Measurements from ENCODE around the gene SV2C. TPM values are rescaled to one million over a fixed set of nuclear protein-coding genes. Genes with fewer than 3 reads are reported as not detected.

Gene SV2C
- total and polyA plus RNA-seq, 4 donors: 0.01 to 0.40 (median 0.37) TPM; not detected in 1

DNA sequence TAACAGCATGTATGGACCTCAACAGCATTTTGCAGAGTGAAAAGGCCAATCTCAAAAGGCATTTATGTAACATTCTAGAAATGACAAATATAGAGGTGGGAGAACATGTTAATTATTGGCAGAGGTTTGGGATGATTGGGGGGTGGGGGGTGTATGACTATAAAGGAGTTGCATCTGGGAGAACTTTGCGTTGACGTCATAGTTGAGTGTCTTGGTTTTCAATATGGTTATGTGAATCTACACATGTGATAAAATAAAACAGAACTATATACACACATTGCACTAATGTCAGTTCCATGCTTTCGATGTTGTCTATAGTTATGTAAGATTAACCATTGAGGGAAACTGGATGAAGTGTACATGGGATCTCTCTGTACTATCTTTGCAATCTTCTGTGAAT lies 139.1 kb downstream of the SV2C start:
- H3K4me3 ChIP-seq: no peak overlapping the region
- 96 to 99% methylated on average over 3 of the region's 3 CpGs for WGBS, 2 donors
- H3K27ac ChIP-seq (ENCODE audit: low read depth in 1 of 2, low read length in 1 of 2): no peak overlapping the region
- H3K27me3 ChIP-seq (ENCODE audit: control insufficient read depth in 3 of 3, insufficient read depth in 3 of 3, low read length in 2 of 3): no peaks in the 10 kb centered on the region
- TF ChIP-seq, protein P1, sequence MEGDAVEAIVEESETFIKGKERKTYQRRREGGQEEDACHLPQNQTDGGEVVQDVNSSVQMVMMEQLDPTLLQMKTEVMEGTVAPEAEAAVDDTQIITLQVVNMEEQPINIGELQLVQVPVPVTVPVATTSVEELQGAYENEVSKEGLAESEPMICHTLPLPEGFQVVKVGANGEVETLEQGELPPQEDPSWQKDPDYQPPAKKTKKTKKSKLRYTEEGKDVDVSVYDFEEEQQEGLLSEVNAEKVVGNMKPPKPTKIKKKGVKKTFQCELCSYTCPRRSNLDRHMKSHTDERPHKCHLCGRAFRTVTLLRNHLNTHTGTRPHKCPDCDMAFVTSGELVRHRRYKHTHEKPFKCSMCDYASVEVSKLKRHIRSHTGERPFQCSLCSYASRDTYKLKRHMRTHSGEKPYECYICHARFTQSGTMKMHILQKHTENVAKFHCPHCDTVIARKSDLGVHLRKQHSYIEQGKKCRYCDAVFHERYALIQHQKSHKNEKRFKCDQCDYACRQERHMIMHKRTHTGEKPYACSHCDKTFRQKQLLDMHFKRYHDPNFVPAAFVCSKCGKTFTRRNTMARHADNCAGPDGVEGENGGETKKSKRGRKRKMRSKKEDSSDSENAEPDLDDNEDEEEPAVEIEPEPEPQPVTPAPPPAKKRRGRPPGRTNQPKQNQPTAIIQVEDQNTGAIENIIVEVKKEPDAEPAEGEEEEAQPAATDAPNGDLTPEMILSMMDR (IDR thresholded peaks at IDR 0.05; ENCODE audit: control extremely low read depth, extremely low read depth): no peak
- H3K36me3 ChIP-seq (ENCODE audit: control insufficient read depth in 4 of 4, insufficient read depth in 4 of 4, low read length in 4 of 4): no peaks in the 10 kb centered on the region
- H3K4me1 ChIP-seq (ENCODE audit: control insufficient read depth in 5 of 5, insufficient read depth in 5 of 5, low read length in 5 of 5): no peaks in the 10 kb centered on the region
- no peak overlapping the region for H3K9ac ChIP-seq (ENCODE audit: insufficient read depth in 1 of 2, low read length in 2 of 2)
- no peak for ATAC-seq (ENCODE audit: insufficient read depth, low FRiP score)
- no peak for DNase-seq
- H3K9me3 ChIP-seq (ENCODE audit: control insufficient read depth in 4 of 4, insufficient read depth in 3 of 4, low read length in 3 of 4): no peaks in the 10 kb centered on the region

DNA sequence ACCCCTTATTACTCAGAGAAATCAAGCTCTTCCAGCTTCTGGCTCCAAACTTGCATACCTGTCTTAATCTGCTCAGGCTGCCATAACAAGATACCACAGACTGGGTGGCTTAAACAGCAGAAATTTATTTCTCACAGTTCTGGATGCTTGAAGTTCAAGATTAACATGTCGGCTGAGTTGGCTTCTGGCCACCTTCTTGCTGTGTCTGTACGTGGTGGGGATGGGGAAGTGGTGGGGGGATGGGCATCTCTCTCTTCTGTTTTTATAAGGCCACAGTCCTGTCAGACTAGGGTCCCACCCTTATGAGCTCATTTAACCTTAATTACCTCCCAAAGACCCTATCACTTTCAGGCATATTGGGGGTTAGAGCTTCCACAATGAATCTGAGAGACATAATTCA lies 140.5 kb downstream of the SV2C start:
- peak in 1 of 3 donors; percentile 9 for DNase-seq
- WGBS, 2 donors: 3 to 15% methylated on average over 2 of the region's 2 CpGs
- H3K36me3 ChIP-seq (ENCODE audit: control insufficient read depth in 4 of 4, insufficient read depth in 4 of 4, low read length in 4 of 4): no peaks in the 10 kb centered on the region
- no peak overlapping the region for H3K4me3 ChIP-seq
- no peaks in the 10 kb centered on the region for H3K4me1 ChIP-seq (ENCODE audit: control insufficient read depth in 5 of 5, insufficient read depth in 5 of 5, low read length in 5 of 5)
- no peaks in the 10 kb centered on the region for H3K9me3 ChIP-seq (ENCODE audit: control insufficient read depth in 4 of 4, insufficient read depth in 3 of 4, low read length in 3 of 4)
- H3K27me3 ChIP-seq (ENCODE audit: control insufficient read depth in 3 of 3, insufficient read depth in 3 of 3, low read length in 2 of 3): no peaks in the 10 kb centered on the region
- ATAC-seq (ENCODE audit: insufficient read depth, low FRiP score): no peak
- TF ChIP-seq, protein P1 (IDR thresholded peaks at IDR 0.05; ENCODE audit: control extremely low read depth, extremely low read depth): no peak
- no peak overlapping the region for H3K27ac ChIP-seq (ENCODE audit: low read depth in 1 of 2, low read length in 1 of 2)
- no peak overlapping the region for H3K9ac ChIP-seq (ENCODE audit: insufficient read depth in 1 of 2, low read length in 2 of 2)

DNA sequence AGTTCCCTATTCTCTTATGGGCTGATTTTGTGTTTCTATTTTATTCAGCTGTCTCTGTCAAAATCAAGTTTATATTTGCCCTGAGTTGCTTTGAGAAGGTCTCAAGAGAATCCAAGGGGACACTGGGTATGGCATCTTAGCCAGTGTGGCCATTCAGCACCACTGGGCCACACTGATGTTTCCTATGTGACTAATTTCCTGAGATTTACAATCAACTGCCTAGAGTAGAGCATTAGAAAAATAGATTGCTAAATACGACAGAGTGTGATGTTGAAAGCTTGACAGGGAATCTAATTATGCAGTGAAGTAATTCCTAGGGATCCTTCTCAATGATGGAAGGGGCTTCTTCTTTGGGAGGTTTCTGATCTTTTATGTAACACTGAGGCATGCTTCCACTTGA lies 141.7 kb downstream of the SV2C start:
- H3K36me3 ChIP-seq (ENCODE audit: control insufficient read depth in 4 of 4, insufficient read depth in 4 of 4, low read length in 4 of 4): no peaks in the 10 kb centered on the region
- WGBS, 2 donors: 29 to 44% methylated on average over 1 of the region's 1 CpG
- TF ChIP-seq, protein P1 (IDR thresholded peaks at IDR 0.05; ENCODE audit: control extremely low read depth, extremely low read depth): no peak

DNA sequence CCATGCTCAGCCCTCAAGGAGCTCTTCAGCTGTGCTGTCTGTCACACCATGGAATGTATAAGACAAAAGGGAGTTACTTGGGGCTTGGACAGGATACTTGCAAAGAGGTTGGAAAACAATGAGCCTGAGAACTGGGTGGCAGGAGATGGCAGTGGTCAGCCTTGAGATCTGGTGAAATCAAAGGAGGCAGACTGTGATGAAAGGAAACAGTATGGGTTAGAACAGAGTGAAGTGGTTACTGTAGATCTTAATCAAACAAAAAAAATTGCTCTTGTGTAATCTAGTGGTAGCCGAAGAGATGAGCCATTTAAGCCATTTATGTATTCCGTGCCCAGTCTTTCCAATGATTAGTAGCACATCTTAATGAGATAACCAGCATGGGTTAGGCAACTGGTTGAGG lies 142.2 kb downstream of the SV2C start:
- H3K27me3 ChIP-seq (ENCODE audit: control insufficient read depth in 3 of 3, insufficient read depth in 3 of 3, low read length in 2 of 3): no peaks in the 10 kb centered on the region
- no peak for DNase-seq
- ATAC-seq (ENCODE audit: insufficient read depth, low FRiP score): no peak
- TF ChIP-seq, protein P1 (IDR thresholded peaks at IDR 0.05; ENCODE audit: control extremely low read depth, extremely low read depth): no peak
- no peaks in the 10 kb centered on the region for H3K36me3 ChIP-seq (ENCODE audit: control insufficient read depth in 4 of 4, insufficient read depth in 4 of 4, low read length in 4 of 4)
- no peaks in the 10 kb centered on the region for H3K9me3 ChIP-seq (ENCODE audit: control insufficient read depth in 4 of 4, insufficient read depth in 3 of 4, low read length in 3 of 4)
- H3K9ac ChIP-seq (ENCODE audit: insufficient read depth in 1 of 2, low read length in 2 of 2): no peak overlapping the region
- no peak overlapping the region for H3K27ac ChIP-seq (ENCODE audit: low read depth in 1 of 2, low read length in 1 of 2)
- 45 to 54% methylated on average over 2 of the region's 2 CpGs for WGBS, 2 donors
- H3K4me1 ChIP-seq (ENCODE audit: control insufficient read depth in 5 of 5, insufficient read depth in 5 of 5, low read length in 5 of 5): no peaks in the 10 kb centered on the region
- H3K4me3 ChIP-seq: no peak overlapping the region

More for the DNA sequence above, 141.7 kb downstream of the SV2C start:
- Histone ChIP-seq H3K4me3 (no peak overlapping the region), H3K9ac (ENCODE audit: insufficient read depth in 1 of 2, low read length in 2 of 2) (no peak overlapping the region), H3K9me3 (ENCODE audit: control insufficient read depth in 4 of 4, insufficient read depth in 3 of 4, low read length in 3 of 4) (no peaks in the 10 kb centered on the region), H3K27me3 (ENCODE audit: control insufficient read depth in 3 of 3, insufficient read depth in 3 of 3, low read length in 2 of 3) (no peaks in the 10 kb centered on the region), H3K27ac (ENCODE audit: low read depth in 1 of 2, low read length in 1 of 2) (no peak overlapping the region), H3K4me1 (ENCODE audit: control insufficient read depth in 5 of 5, insufficient read depth in 5 of 5, low read length in 5 of 5) (no peaks in the 10 kb centered on the region)
- DNase-seq: no peak
- no peak for ATAC-seq (ENCODE audit: insufficient read depth, low FRiP score)
